Measurements from ENCODE around the gene FAM234A. TPM values are rescaled to one million over a fixed set of nuclear protein-coding genes. Genes with fewer than 3 reads are reported as not detected.

FAM234A gene
- total and polyA plus RNA-seq, 2 donors (not counting 3 experiments of a cell fraction or from before 2014, with no cell fraction given), result 70.4 to 89.4 TPM

DNA sequence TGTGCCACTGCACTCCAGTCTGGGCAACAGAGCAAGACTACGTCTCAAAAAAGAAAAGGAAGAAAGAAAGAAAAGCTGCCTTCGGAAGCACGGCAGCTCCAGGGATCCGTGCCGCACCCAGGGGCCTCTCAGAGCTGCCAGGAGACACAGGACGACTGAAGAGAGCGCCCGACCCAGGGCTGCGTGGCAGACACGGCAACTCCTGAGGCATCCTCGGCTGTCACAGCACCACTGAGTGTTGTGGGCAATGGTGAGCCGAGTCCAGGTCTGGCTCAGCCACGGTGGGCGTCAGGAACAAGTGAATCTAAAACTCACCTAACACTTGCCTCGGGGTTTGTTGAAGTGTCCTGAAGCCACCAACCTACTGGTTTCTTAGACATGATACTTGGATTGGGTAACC, 77.1 kb downstream of the FAM234A start:
- H3K4me3 ChIP-seq (replicated peaks in 1 of 3; ENCODE audit: insufficient read depth in 1 of 3, low read depth in 1 of 3, low read length in 3 of 3), result no peak overlapping the region
- FAIRE-seq (no peak), DNase-seq (ENCODE audit: low read depth, low spot score) (no peak)
- TF ChIP-seq, protein P1, sequence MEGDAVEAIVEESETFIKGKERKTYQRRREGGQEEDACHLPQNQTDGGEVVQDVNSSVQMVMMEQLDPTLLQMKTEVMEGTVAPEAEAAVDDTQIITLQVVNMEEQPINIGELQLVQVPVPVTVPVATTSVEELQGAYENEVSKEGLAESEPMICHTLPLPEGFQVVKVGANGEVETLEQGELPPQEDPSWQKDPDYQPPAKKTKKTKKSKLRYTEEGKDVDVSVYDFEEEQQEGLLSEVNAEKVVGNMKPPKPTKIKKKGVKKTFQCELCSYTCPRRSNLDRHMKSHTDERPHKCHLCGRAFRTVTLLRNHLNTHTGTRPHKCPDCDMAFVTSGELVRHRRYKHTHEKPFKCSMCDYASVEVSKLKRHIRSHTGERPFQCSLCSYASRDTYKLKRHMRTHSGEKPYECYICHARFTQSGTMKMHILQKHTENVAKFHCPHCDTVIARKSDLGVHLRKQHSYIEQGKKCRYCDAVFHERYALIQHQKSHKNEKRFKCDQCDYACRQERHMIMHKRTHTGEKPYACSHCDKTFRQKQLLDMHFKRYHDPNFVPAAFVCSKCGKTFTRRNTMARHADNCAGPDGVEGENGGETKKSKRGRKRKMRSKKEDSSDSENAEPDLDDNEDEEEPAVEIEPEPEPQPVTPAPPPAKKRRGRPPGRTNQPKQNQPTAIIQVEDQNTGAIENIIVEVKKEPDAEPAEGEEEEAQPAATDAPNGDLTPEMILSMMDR (IDR thresholded peaks at IDR 0.05; ENCODE audit: extremely low read depth in 1 of 2, insufficient read depth in 1 of 2, low read depth in 1 of 2, low read length in 2 of 2), result no peak
- no peak for TF ChIP-seq MYC (IDR thresholded peaks at IDR 0.05; ENCODE audit: low read depth, low read length)
- no peak for TF ChIP-seq EZH2 (IDR thresholded peaks at IDR 0.05; ENCODE audit: borderline replicate concordance, low read depth, low read length, severe bottlenecking)
- no peaks in the 10 kb centered on the region for H3K9me3 ChIP-seq (replicated peaks; ENCODE audit: control insufficient read depth, insufficient read depth, low read length)
- no peak overlapping the region for H3K27ac ChIP-seq (ENCODE audit: insufficient read depth, low read depth, low read length)
- H3K4me2 ChIP-seq (ENCODE audit: insufficient read depth, low read length), result no peak overlapping the region
- BruUV-seq (replicated peaks), result no TSS peak
- no peaks in the 10 kb centered on the region for H3K27me3 ChIP-seq (ENCODE audit: control insufficient read depth in 2 of 2, insufficient read depth in 2 of 2, low read length in 2 of 2)
- peaks cover 3 to 38% of the 10 kb centered on the region in 2 experiments for H3K36me3 ChIP-seq (ENCODE audit: control insufficient read depth in 2 of 2, extremely low read depth in 1 of 2, insufficient read depth in 2 of 2, low read length in 2 of 2)
- no peaks in the 10 kb centered on the region for H3K9me1 ChIP-seq (replicated peaks; ENCODE audit: control insufficient read depth, extremely low read depth, insufficient read depth, low read length)
- POLR2A ChIA-PET, result no interaction called here
- CTCF ChIA-PET, result interaction anchor here (1.8 kb wide), 1 partner anchor 9 kb away, joined by 4 read pairs; no protein-coding TSS in a partner anchor
- no peaks in the 10 kb centered on the region for H3K4me1 ChIP-seq (ENCODE audit: control insufficient read depth, extremely low read depth, insufficient read depth, low read length)
- peaks cover 6% of the 10 kb centered on the region for H3K79me2 ChIP-seq (ENCODE audit: control insufficient read depth, insufficient read depth, low read length)
- intact Hi-C loops (cut with micrococcal nuclease), result no loop called here
- H4K20me1 ChIP-seq (replicated peaks; ENCODE audit: control insufficient read depth, extremely low read depth, insufficient read depth, low read length), result no peaks in the 10 kb centered on the region
- no peak overlapping the region for H2AFZ ChIP-seq (ENCODE audit: low read depth, low read length)
- dilution Hi-C loops (cut with MboI; ENCODE audit: extremely low pct_ligation_motif_present, low sequenced_read_pairs), result no loop called here
- H3K9ac ChIP-seq (replicated peaks; ENCODE audit: extremely low read depth, insufficient read depth, low read length), result no peak overlapping the region

DNA sequence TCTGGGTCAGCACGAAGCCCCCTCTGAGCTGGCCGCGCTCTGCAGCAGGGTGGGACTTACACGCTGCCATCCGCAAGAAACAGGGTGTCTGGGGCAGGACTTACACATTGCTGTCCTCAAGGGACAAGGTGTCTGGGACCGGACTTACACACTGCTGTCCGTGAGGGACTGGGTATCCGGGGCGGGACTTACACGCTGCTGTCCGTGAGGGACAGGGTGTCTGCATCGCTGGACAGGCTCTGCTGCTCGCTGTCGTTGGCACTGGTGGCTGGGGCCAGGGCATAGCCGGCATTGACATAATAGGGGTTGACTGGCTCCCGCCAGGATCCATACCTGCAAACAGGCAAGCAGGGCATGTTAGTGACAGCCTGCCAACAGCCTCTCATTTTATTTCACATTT, 79.7 kb downstream of the FAM234A start:
- Histone ChIP-seq H3K4me2 (ENCODE audit: insufficient read depth, low read length) (no peak overlapping the region), H4K20me1 (replicated peaks; ENCODE audit: control insufficient read depth, extremely low read depth, insufficient read depth, low read length) (no peaks in the 10 kb centered on the region), H3K4me1 (ENCODE audit: control insufficient read depth, extremely low read depth, insufficient read depth, low read length) (no peaks in the 10 kb centered on the region), H3K9ac (replicated peaks; ENCODE audit: extremely low read depth, insufficient read depth, low read length) (no peak overlapping the region), H2AFZ (ENCODE audit: low read depth, low read length) (no peak overlapping the region), H3K4me3 (replicated peaks in 1 of 3; ENCODE audit: insufficient read depth in 1 of 3, low read depth in 1 of 3, low read length in 3 of 3) (no peak overlapping the region), H3K79me2 (ENCODE audit: control insufficient read depth, insufficient read depth, low read length) (peaks cover 26% of the 10 kb centered on the region), H3K27me3 (ENCODE audit: control insufficient read depth in 2 of 2, insufficient read depth in 2 of 2, low read length in 2 of 2) (no peaks in the 10 kb centered on the region), H3K9me3 (replicated peaks; ENCODE audit: control insufficient read depth, insufficient read depth, low read length) (no peaks in the 10 kb centered on the region), H3K36me3 (ENCODE audit: control insufficient read depth in 2 of 2, extremely low read depth in 1 of 2, insufficient read depth in 2 of 2, low read length in 2 of 2) (peaks cover 3 to 24% of the 10 kb centered on the region in 2 experiments), H3K27ac (ENCODE audit: insufficient read depth, low read depth, low read length) (no peak overlapping the region), H3K9me1 (replicated peaks; ENCODE audit: control insufficient read depth, extremely low read depth, insufficient read depth, low read length) (no peaks in the 10 kb centered on the region)
- ChIA-PET POLR2A (no interaction called here), CTCF (no interaction called here)
- no TSS peak for BruUV-seq (replicated peaks)
- FAIRE-seq (no peak), DNase-seq (ENCODE audit: low read depth, low spot score) (no peak)
- dilution Hi-C loops (cut with MboI; ENCODE audit: extremely low pct_ligation_motif_present, low sequenced_read_pairs), result no loop called here
- intact Hi-C loops (cut with micrococcal nuclease), result no loop called here
- TF ChIP-seq, protein P1 (IDR thresholded peaks at IDR 0.05; ENCODE audit: extremely low read depth in 1 of 2, insufficient read depth in 1 of 2, low read depth in 1 of 2, low read length in 2 of 2), result no peak

All from endothelial cell of umbilical vein (primary cell).